Stimulated activated CD4-positive, alpha-beta T cell treated with anti-CD3 and anti-CD28 coated beads, Interleukin-4, amount 100 ng/mL, for 1 hour (primary cell): ENCODE data around the gene UGT1A4.

Source experiments
- DNase-seq: peaks from one replicate; pipeline ENCODE4 v3.0.0-alpha.2; 2020

The UGT1A4 gene

GRCh38 chr2:233792720-233793119 is 74.2 kb downstream of the UGT1A4 start:
- no peak for DNase-seq

- no peak for DNase-seq
These were observed 75.1 kb downstream of the UGT1A4 start for GRCh38 chr2:233793465-233794127.

- DNase-seq: no peak
These were observed 75.7 kb downstream of the UGT1A4 start for GRCh38 chr2:233794128-233794658.

- DNase-seq: no peak
These were observed 77.2 kb downstream of the UGT1A4 start for GRCh38 chr2:233795735-233796171.

GRCh38 chr2:233796254-233796653 is 77.7 kb downstream of the UGT1A4 start:
- no peak for DNase-seq

- no peak for DNase-seq
These were observed 80.0 kb downstream of the UGT1A4 start for GRCh38 chr2:233798335-233799086.

- no peak for DNase-seq
These were observed 80.6 kb downstream of the UGT1A4 start for GRCh38 chr2:233799087-233799665.

- DNase-seq: no peak
These were observed 81.2 kb downstream of the UGT1A4 start for GRCh38 chr2:233799716-233800115.

GRCh38 chr2:233800208-233800607 is 81.7 kb downstream of the UGT1A4 start:
- no peak for DNase-seq

- no peak for DNase-seq
These were observed 83.0 kb downstream of the UGT1A4 start for GRCh38 chr2:233801357-233802131.

- no peak for DNase-seq
These were observed 83.7 kb downstream of the UGT1A4 start for GRCh38 chr2:233802132-233802815.

- no peak for DNase-seq
These were observed 84.9 kb downstream of the UGT1A4 start for GRCh38 chr2:233803292-233803911.

- no peak for DNase-seq
These were observed 85.5 kb downstream of the UGT1A4 start for GRCh38 chr2:233803994-233804393.

- no peak for DNase-seq
These were observed 88.8 kb downstream of the UGT1A4 start for GRCh38 chr2:233807215-233807865.

- no peak for DNase-seq
These were observed 89.7 kb downstream of the UGT1A4 start for GRCh38 chr2:233807966-233808935.

GRCh38 chr2:233810385-233810784 is 91.8 kb downstream of the UGT1A4 start:
- DNase-seq: no peak

GRCh38 chr2:233811087-233811486 is 92.6 kb downstream of the UGT1A4 start:
- DNase-seq: no peak

- DNase-seq: no peak
These were observed 93.2 kb downstream of the UGT1A4 start for GRCh38 chr2:233811732-233812131.

GRCh38 chr2:233813236-233814055 is 94.9 kb downstream of the UGT1A4 start:
- DNase-seq: no peak
